Epidermal melanocyte (primary cell): Measurements from ENCODE around the gene TMEM132D.

Experiments
- DNase-seq: peaks from one replicate; pipeline ENCODE4 v3.0.0; 2011; ENCODE audit warnings: low spot score; ENCODE audit not compliant: insufficient read length

TMEM132D gene

DNA sequence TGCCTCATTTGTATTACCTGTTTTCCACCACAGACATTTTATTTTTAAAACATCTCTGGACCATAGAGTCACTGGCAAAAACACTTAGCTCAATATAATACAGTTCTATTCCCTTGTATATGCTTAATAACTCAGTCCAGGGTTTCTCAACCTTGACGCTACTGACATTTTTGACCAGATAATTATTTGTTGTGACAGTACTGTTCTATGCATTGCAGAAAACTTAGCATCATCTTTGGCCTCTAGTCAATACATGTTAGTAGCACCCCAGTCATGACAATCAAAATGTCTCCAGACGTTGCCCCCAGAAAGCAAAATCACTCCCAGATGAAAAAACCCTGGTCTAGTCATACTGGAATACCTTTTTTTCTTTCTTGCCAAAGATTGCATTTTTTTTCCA is 174.7 kb downstream of the TMEM132D start:
- DNase-seq, result no peak

DNA sequence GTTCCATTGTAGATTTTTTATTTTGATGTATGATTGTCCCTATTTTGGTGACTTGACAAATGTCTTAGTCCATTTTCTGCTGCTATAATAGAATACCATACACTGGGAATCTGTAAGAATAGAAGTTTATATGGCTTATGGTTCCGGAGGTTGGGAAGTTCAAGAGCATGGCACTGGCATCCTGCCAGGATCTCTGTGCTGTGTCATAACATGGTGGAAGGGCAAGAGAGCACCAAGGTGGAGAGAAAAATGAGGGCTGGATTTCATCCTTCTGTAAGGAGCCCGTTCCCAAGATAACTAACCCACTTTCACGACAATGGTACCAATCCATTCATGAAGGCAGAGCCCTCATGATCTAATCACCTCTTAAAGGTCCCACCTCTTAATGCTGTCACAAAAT is 176.7 kb downstream of the TMEM132D start:
- DNase-seq, result no peak

DNA sequence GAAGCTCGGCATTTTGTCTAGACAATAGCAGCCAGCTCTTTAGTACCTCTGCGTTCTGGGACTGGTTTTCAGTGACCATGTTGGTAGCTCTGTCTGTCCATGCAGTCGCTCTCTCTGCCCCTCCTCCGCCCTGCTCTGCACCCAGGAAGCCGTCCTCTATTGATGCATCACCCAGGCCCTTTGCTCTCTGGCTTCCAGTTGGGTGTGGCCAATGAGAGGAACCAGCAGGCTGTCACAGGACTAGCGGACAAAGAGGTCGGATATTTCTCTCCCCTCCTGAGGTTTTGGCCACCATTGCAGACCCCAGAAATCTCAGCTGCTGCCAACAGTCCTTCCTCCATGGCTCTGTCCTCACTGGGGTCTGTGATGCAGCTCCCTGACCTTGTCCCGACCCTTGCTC is 180.6 kb downstream of the TMEM132D start:
- DNase-seq, result no peak

DNA sequence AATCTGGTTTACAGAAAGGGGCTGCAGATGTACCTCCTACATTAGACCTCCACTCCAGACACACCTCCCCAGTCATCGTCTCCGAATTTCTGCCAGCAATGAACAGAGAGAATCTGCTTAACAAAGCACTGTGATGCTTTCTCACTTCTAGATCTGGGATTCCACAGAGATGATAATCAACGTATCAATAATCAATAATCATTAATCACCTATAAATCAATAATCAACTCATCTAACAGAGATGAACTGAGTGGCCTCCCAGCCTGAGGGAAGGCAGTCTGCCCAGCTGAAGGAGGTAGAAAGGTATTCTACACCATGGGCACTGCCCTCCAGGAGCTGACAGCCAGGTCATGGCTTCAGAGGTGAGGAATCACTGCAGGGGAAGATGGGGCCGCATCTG is 183.2 kb downstream of the TMEM132D start:
- no peak for DNase-seq

DNA sequence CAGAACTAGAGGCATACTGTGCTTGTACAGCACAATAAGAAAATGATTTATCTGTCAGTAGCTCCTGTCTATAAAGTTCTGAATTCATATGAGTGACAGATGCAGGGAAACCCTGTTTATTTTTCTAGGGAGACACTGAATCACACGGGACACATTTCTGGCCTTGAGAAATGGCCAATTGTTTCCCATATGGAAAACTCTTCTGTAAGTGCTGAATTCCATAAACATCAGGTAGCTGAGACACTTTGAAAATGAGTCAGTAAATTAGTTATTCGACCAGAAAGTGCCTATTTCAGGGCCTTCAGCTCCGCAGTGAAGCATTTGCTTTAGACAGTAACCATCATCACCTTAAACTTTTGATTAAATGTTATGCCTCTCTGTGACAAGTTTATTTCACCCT is 184.4 kb downstream of the TMEM132D start:
- no peak for DNase-seq

DNA sequence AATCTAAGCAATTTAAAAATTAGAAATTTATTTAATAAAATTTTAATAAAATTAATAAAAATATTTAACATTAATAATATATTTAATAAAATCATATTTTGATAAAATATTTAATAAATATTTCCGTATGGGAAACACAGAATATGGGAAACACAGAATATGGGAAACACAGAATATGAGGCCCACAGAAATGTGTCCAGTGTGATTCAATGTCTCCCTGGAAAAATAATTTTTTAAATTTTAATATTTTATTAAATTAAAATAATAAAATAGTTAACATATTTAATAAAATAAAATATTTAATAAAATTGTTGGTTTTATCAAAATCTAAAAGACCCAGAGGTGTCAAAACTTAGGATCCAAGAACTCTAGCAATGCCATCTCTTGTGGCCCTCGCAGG is 186.4 kb downstream of the TMEM132D start:
- no peak for DNase-seq

DNA sequence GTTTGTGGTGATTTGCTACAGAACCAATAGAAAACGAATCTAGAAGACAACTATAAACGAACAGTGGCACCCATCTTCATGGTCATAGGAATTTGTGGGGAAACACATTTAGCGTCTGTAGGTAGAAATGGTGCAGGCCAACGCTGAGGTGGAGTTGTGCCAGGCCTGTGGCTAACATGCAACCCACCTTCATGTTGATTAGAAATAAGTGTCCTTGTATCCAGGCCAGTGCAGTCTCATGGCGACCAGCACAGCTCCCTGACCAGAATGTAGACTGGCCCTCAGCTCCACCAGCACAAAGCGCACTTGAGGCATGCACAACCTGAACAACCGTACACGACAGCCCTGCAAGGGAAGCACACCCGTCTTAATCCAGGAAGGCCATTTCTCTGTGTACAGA is 187.0 kb downstream of the TMEM132D start:
- DNase-seq, result no peak

DNA sequence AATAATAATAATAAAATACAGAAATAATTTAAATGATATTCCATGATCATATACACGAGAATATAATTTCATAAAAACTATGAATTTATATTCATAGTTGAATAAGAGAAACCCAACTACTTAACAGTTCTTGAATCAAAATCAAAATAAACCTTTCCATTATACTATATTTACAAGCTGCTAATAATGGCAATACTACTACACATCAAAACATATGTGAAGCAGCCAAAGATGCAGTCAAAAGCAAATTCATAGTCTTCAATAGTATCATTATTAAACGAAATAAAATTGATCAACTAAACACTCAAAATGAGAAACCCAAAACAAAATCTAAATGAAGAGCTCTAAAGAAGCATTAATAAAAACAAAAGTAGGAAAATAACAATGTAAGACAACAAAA is 197.1 kb downstream of the TMEM132D start:
- DNase-seq, result no peak

DNA sequence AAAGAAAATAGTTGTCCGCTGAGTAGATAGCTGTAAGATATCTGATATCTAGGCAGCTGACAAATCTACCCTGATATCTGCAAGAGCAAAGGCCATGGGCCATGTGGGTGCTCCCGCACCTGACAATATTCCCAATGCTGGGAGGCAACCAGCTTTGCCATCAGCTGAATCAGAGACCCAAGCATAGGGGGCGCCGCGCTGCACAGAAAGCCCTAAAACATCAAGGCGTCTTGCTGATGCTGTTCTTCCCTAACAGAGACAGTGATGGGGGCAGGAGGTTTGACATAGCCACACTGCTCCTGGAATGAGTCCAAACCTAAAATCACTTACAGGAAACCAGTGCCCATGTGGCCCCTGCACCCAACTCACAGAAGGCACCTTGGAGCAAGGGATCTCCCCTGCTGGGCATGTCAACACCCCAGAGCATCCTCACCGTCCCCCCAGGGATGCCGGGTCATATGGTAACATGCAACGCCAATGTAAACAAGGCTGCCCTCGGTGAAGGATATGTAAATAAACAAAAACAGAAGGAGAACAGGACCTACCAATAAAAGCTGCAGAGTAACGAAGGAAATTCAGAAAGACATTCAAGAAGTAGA is 199.5 kb downstream of the TMEM132D start:
- DNase-seq, result no peak

DNA sequence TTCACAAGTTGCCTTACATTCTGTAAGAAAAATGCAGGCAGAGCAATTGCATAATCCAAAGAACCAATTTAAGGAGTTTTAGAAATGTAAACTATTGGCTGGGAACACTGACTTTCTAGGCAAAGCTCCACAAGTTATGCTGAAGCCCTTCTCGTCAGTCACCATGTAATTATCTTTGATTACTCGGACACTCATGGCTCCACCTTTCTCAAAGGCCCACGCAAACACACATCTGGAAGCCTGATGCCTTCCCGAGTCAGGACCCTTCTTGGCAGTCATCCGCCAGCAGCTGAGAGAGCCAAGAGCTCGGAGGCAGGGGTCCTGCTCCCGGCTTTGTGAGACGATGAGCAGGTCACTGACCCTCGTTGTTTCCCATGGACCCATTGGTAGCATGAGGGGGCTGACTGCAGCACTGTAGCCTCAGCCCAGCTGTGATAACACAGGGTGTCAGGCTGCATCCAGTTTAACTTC is 202.2 kb downstream of the TMEM132D start:
- no peak for DNase-seq

DNA sequence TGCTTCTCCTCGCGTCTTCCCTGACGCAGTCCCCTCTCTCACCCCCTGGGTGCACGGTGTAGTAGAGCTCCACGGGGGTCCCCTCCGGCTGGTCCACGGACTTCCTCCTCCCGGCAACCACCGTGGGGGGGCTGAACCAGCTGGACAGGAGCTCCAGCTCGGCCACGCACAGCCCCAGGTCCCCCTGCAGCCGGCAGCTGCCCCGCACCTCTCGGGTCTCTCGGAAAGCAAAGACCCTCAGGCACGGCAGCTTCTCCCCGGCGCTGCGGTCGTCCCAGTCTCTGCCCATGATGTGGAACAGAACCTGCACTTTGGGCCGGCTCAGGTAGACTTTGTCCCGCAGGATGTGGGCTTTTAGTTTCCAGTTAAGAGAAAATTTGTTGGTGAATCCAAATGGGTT is 203.8 kb downstream of the TMEM132D start:
- no peak for DNase-seq

DNA sequence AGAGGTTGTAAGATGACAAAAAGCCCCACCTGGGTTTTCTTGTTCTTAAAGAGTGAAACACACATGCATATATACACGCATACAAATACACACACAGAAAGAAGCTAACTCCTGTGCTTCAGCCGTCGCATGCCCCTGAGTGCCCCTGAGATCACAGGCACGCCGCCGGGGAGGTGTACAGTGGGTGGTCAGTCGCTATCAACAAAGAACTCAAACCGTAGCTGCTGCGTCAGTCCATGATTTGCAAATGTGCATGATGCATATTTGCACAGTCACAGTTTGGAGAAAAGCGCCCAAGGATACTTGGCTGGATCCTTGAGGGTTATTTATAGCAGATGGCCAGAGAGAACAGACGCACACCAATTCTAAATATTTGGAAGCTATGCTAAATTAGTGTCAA is 206.9 kb downstream of the TMEM132D start:
- peak; percentile 50 for DNase-seq

DNA sequence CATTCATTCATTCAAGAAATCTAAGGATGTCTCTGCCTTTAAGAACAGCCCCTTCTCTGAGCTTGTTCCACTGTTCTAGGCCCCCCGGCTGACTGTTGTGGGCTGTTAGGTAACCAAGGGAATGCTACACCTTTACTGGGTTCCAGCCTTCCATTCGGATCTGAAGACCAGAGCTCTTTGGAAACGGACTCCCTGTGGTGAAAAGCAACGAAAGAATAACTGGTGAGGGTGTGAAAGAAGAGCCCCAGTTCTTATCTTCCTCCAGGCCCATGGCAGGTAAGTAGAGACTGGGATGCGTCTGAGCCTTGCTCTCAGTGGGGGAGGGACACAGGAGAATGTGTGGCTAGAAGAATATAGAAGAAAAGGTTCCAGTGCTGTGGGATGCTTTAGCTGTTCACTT is 207.4 kb downstream of the TMEM132D start:
- no peak for DNase-seq

DNA sequence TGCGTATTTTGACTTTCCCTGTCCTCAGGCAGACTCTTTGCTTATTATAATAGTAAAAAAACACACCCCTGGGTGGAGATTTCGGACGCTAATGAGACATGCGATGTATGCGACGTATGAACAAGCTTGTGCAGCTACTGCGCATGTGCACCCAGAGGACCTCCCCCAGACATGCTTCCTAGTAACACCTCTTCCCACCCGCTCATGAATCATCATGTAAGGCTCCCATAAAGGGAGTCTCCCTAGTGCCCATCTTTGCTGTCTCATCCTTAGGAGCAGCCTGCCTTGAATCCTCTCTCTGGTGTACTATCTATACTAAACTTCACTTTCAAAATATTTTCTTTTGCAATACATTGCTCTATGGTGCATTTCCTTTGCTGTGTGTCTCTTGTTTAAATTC is 210.1 kb downstream of the TMEM132D start:
- no peak for DNase-seq

DNA sequence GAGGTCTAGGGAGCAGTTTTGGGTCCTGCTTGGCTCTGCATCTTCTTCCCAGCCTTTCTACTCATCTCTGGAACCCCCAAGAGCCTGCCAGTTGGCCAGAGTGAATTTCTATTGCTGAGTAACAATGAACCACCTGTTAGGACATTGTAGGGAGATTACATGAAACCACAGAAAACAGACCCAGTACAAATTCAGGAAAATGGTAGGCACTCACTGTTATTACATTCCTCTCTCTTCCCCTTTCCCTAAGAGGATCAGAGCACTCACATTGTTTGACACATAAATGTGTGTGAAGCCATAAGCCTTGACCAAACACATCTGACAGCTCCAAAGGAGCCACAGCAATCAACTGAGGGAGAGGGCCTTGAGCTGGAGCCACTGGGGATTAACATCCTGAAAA is 216.1 kb downstream of the TMEM132D start:
- DNase-seq, result no peak

DNA sequence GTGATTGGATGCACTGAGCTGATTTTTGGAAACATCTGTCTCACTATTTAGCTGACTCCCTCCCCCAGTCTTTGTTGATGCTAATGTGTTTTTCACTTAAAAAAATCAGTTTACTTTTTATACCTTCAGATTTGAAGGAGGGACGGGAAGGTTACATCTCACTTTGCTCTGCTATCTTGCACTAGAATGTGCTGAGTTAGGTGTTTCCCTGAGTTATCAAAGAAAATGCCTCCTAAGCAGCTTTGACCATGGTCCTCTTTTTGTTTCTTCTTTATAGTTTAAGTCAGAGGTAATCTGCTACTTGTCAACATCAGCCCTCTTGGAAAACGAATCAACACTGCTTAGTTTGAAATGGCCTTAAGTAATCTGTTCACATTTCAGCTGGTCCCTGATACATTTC is 222.0 kb downstream of the TMEM132D start:
- no peak for DNase-seq

DNA sequence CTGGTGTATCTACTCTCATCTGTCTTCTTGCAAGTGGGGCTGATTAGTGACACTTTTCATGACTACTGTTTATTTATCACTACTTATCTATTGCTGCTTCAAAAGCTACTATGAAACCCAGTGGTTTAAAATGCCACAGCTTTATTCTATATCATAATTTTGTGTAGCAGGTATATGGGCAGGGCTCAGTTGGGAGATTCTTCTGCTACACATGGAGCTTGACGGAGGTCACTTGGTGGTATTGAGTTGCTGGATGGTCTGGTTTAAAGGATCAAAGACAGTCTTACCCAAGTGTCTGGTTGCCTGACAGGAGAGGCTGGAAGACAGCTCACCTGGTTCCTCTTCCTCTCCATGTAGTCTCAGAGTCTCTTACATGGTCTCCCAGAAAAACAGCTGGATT is 222.7 kb downstream of the TMEM132D start:
- no peak for DNase-seq

DNA sequence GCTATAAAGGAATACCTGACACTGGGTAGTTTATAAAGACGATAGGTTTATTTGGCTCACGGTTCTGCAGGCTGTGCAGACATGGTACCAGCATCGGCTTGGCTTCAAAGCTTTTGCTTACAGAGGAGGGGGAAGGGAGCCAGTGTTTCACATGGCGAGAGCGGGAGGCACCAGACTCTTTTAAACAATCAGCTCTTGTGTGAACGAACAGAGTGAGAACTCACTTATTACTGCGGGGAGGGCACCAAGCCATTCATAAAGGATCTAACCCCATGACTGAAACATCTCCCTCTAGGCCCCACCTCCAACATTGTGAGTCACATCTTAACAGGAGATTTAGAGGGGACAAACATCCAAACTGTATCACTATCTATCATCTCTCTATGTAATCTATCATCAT is 227.4 kb downstream of the TMEM132D start:
- DNase-seq, result no peak

DNA sequence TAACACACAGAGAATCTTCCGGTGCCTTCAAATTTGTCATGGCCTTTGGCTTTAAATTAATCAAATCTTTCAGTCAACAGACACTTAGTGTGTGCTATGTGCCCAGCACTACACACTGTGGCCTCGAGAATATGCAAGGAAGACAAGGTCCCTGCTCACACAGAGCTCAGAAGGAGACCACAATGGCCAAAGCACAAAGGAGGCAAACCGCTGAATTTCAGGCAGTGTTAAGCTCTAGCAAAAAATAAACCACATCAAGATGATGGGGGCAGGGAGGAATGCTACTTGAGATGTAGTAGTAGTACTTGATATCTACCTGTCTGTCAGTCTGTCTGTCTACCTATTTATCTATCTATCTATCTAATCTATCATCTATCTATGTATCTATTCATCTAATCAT is 227.9 kb downstream of the TMEM132D start:
- DNase-seq, result no peak

DNA sequence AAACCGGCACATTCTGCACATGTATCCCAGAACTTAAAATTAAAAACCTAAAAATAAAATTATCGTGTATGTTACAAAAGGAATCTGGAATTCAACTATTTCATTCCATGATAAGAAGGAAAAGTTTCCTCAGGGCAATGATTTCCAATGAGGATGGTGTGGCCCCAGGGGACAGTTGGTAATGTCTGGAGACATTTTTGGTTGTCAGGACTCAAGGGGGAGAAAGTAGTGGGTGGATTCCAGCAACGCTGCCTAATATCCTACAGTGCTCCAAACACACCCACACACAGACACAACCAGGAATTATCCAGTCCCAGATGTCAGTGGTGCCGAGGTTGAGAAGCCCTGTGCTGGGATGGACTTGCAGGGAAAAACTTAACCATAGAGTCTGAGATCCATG is 228.3 kb downstream of the TMEM132D start:
- no peak for DNase-seq

DNA sequence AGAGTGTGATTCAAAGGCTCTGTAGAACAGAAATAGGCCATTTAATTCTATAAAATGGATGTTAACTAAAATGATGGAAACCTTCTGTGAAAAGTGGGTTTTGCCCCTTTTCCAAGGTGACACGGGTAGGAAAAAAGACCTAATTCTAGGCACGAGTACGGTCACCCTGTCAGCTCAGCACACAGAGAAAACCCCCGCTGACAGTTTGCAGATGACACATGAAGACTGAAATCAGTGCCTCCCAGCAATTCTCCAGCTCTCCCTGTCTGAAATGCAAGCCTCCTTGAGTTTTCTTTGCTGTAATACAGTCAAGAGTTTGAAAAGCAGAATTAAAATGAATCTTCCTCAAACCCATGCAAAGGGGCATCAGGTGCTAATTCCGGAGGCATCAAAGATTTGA is 230.0 kb downstream of the TMEM132D start:
- DNase-seq, result no peak

DNA sequence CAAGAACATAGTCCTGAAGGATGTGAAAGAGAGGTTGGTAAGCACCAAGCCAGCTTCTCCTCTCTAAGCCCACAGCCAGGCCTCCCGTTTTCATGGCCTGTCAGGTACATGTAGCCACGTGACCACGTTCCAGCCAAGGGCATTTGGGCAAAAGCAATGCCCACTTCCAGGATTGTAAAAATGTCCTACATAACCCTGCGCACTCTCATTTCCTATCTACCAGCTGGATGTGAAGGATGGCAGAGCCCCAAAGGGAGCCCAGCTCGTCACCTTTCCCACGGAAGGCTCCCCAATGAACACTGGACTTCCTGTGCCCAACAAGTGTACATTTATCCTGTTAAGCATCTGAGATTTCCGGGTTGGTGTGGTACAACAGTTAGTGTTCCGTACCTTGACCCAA is 231.7 kb downstream of the TMEM132D start:
- DNase-seq, result no peak

DNA sequence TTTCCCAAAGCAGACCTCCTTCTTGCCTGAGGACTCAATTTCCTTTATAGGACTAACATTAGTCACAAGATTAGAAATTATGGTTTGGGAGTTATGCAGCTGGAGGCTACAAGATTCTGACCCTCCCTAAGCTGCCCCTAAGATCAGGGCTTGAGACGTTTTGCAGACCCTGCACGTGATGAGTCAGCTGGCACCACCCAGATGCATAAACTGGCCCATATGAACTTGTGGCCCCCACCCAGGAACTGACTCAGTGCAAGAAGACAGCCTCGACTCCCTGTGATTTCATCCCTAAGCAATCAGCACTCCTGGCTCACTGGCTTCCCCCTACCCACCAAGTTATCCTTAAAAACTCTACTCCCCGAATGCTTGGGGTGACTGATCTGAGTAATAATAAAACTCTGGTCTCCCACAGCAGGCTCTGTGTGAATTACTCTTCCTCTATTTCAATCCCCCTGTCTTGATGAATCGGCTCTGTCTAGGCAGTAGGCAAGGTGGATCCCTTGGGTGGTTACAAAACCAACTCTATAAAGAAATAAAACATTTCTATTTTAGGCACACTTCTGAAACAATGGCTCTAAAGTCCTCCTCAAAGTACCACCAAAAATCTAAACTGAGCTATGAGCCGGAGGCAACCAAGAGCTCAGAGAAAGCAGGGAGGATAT is 233.4 kb downstream of the TMEM132D start:
- no peak for DNase-seq

DNA sequence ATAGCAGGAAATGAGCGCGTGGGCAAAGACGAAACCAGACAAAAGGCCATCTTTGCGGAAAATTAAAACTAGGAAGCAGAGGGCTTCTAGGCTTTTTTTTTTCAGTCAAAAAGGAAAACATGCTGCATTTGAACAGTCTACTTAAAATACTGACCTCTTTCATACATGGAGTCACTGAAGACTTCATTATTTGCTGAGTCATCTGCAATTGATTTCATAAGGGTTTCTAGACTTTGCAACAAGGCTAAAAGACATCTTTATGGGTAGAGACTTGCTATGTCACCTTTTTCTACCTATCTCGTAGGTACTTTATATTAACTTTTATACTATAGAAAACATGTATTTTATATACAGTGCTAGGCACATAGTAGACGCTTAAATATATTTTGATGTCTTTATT is 238.4 kb downstream of the TMEM132D start:
- DNase-seq, result no peak
